GM08714 (cell line): ENCODE results near the gene POLG2.
A peak's percentile ranks its signal among the peaks of the same experiment; 100 is the strongest.
"Not testable (repeated sequence)": the region's sequence is repeated elsewhere in the genome, so short reads cannot be mapped to it uniquely, and the experiment has no call there.

Experiments
- H3K4me3 ChIP-seq: fragments of 200-500 bp; sonication (Bioruptor generic); 2 replicates; pipeline ENCODE4 v1.5.1; 2014; ENCODE audit warnings: mild to moderate bottlenecking, low read length, inconsistent platforms
- ZNF274 ChIP-seq: IDR thresholded peaks from 2 replicates; pipeline ENCODE4 v1.6.1; 2012; ENCODE audit warnings: mild to moderate bottlenecking, low read depth, low read length

POLG2 gene

GRCh38 chr17:64472564-64472963, 24.3 kb downstream of the POLG2 start:
- no peak overlapping the region for H3K4me3 ChIP-seq
- TF ChIP-seq ZNF274: no peak

GRCh38 chr17:64471440-64471839, 25.4 kb downstream of the POLG2 start:
- H3K4me3 ChIP-seq: no peak overlapping the region
- no peak for TF ChIP-seq ZNF274

GRCh38 chr17:64470625-64471024, 26.2 kb downstream of the POLG2 start:
- no peak overlapping the region for H3K4me3 ChIP-seq
- TF ChIP-seq ZNF274: no peak

GRCh38 chr17:64466834-64467233, 30.0 kb downstream of the POLG2 start:
- H3K4me3 ChIP-seq: not testable (repeated sequence)

GRCh38 chr17:64466019-64466735, 30.7 kb downstream of the POLG2 start:
- no peak overlapping the region for H3K4me3 ChIP-seq
- TF ChIP-seq ZNF274: no peak

- no peak overlapping the region for H3K4me3 ChIP-seq
- no peak for TF ChIP-seq ZNF274
Measured at GRCh38 chr17:64461788-64462187, 35.1 kb downstream of the POLG2 start.

GRCh38 chr17:64460955-64461354, 35.9 kb downstream of the POLG2 start:
- H3K4me3 ChIP-seq: no peak overlapping the region
- no peak for TF ChIP-seq ZNF274

GRCh38 chr17:64459818-64460217, 37.0 kb downstream of the POLG2 start:
- H3K4me3 ChIP-seq: not testable (repeated sequence)

- H3K4me3 ChIP-seq: no peak overlapping the region
- TF ChIP-seq ZNF274: no peak
Measured at GRCh38 chr17:64459284-64459747, 37.5 kb downstream of the POLG2 start.

- no peak for TF ChIP-seq ZNF274
- H3K4me3 ChIP-seq: no peak overlapping the region
Measured at GRCh38 chr17:64458756-64459155, 38.1 kb downstream of the POLG2 start.

GRCh38 chr17:64457156-64457555, 39.7 kb downstream of the POLG2 start:
- no peak overlapping the region; the same call in 1 of the 2 replicates for H3K4me3 ChIP-seq
- no peak for TF ChIP-seq ZNF274

GRCh38 chr17:64455993-64456885, 40.6 kb downstream of the POLG2 start:
- TF ChIP-seq ZNF274: no peak
- no peak overlapping the region; the same call in 1 of the 2 replicates for H3K4me3 ChIP-seq

- TF ChIP-seq ZNF274: no peak
- H3K4me3 ChIP-seq: peak overlapping the region; percentile 42; the same call in 1 of the 2 replicates
Measured at GRCh38 chr17:64449545-64449944, 47.3 kb downstream of the POLG2 start.

- H3K4me3 ChIP-seq: peak within 1 kb of the TSS; percentile 75; the same call in 1 of the 2 replicates
- no peak for TF ChIP-seq ZNF274
Measured at GRCh38 chr17:64448665-64449512, 48.0 kb downstream of the POLG2 start, which contains the start of gene MILR1. Gene MILR1, plus strand, starts transcription at chr17:64449115. Its CDS starts 54 bp downstream, at chr17:64449169.

GRCh38 chr17:64447526-64447925, 49.3 kb downstream of the POLG2 start:
- no peak for TF ChIP-seq ZNF274
- H3K4me3 ChIP-seq: no peak overlapping the region
